Epithelial cell of proximal tubule (primary cell): Measurements from ENCODE around the gene PSMD2. TPM values are rescaled to one million over a fixed set of nuclear protein-coding genes. Genes with fewer than 3 reads are reported as not detected.

Experiments used
- DNase-seq: peaks from one replicate; pipeline ENCODE4 v3.0.0-alpha.2; 2011; ENCODE audit warnings: low read depth
- H3K4me3 ChIP-seq: 2 replicates; pipeline ENCODE4 v1.5.1; 2011; ENCODE audit warnings: low read depth, mild to moderate bottlenecking, low read length
- CTCF ChIP-seq: conservative IDR thresholded peaks from 2 replicates; pipeline ENCODE4 v1.5.1; 2012; ENCODE audit warnings: low read depth, mild to moderate bottlenecking, low read length
- total RNA-seq: library from RNA; depleted of rRNA; stranded (reverse); fragments of >200 nt; gene quantifications from 2 replicates; pipeline ENCODE4 v1.2.3, GENCODE V29; 2015

Gene PSMD2
- total RNA-seq, 1 donor from 2014 or later: 506 TPM

DNA sequence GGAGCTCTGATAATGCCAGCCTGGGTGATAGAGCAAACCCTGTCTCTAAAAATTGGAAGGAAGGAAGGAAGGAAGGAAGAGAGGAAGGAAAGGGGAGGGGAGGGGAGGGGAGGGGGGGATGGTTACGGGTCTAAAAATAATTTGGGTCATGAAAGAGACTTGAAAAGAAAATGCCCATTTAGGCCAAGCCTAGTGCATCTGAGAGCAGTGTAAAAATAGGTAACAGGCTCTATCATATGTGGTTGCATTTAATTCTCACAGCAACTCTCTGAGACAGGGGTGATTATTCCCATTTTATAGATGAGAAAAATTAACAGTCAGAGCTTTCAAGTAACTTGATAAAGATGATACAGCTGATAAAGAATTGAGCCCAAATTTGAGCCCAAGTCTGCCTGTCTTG, 26.8 kb upstream of the PSMD2 start:
- no peak for TF ChIP-seq CTCF

DNA sequence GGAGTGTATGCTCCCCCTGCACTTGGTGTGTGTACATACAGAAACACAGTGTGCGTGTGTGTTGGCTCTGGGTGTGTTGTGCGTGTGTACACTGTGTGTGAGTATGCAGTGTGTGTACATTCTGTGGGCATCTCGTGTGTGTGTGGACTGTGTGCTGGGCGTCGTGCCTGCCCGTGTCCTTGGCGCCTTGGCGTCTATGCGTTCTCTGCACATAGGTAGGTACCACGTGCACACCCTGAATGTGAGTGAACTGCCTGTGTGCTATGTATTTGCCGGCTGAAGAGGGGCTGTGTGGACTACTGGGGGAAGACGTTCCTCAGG, 23.7 kb upstream of the PSMD2 start:
- H3K4me3 ChIP-seq: no peak overlapping the region
- no peak for DNase-seq
- TF ChIP-seq CTCF: no peak

More for the DNA sequence above, 26.8 kb upstream of the PSMD2 start:
- H3K4me3 ChIP-seq: no peak overlapping the region
- no peak for DNase-seq

GRCh38 chr3:184275961-184276910, 22.8 kb upstream of the PSMD2 start, which contains the start of gene ECE2:
TSS of gene ECE2 (plus strand) at chr3:184276022. CDS start at chr3:184276154, 132 bp downstream.
- TF ChIP-seq CTCF: no peak
- H3K4me3 ChIP-seq: no peak within 1 kb of the TSS
- DNase-seq: no peak

GRCh38 chr3:184277366-184277765, 21.7 kb upstream of the PSMD2 start:
- no peak for TF ChIP-seq CTCF
- no peak overlapping the region for H3K4me3 ChIP-seq

GRCh38 chr3:184282941-184283340, 16.1 kb upstream of the PSMD2 start:
- no peak for DNase-seq
- no peak overlapping the region for H3K4me3 ChIP-seq
- TF ChIP-seq CTCF: no peak

More at GRCh38 chr3:184277366-184277765, 21.7 kb upstream of the PSMD2 start:
- DNase-seq: no peak

GRCh38 chr3:184283681-184284080, 15.4 kb upstream of the PSMD2 start:
- DNase-seq: no peak
- no peak for TF ChIP-seq CTCF
- H3K4me3 ChIP-seq: no peak overlapping the region

GRCh38 chr3:184284696-184285095, 14.3 kb upstream of the PSMD2 start:
- no peak overlapping the region for H3K4me3 ChIP-seq
- peak; percentile 6 for DNase-seq
- TF ChIP-seq CTCF: peak; percentile 70
